Pancreas (tissue), 10 donors: ENCODE data around the gene ABCE1. TPM values are rescaled to one million over a fixed set of nuclear protein-coding genes. Genes with fewer than 3 reads are reported as not detected.
A peak's percentile ranks its signal among the peaks of the same experiment; 100 is the strongest.

Source experiments
- ATAC-seq, 4 donors: fragments of 200-7000 bp; cut with Tn5 transposase; one replicate each; pipeline versions ENCODE4 v1.8.0 to v1.9.1; 2020; ENCODE audit warnings: mild to moderate bottlenecking in 4 of 4, moderate library complexity in 4 of 4
- DNase-seq, 6 donors: peaks; one replicate each; pipeline ENCODE4 v3.0.0-alpha.2; 2020
- FAIRE-seq: peaks from 2 replicates; lab custom pipeline; 2012; peaks lifted over from hg19 to GRCh38; lab: Jason Lieb, UNC
- H3K27ac ChIP-seq, 4 donors: fragments of 200-600 bp; sonication (generic); 1 replicate in 3 of 4; 2 replicates in 1 of 4; pipeline versions ENCODE4 v1.5.0 to v1.8.0; 2020
- H3K27me3 ChIP-seq, 4 donors: fragments of 200-600 bp; one replicate each; pipeline ENCODE4 v1.8.0; 2021
- H3K36me3 ChIP-seq, 3 donors: fragments of 200-600 bp; sonication (generic) in 1 of 3; one replicate each; pipeline versions ENCODE4 v1.5.0 to v1.8.0; 2020 to 2021
- H3K4me1 ChIP-seq, 3 donors: fragments of 200-600 bp; one replicate each; pipeline ENCODE4 v1.8.0; 2021
- H3K4me3 ChIP-seq, 4 donors: fragments of 200-600 bp; sonication (generic) in 2 of 4; one replicate each; pipeline versions ENCODE4 v1.5.0 to v1.8.0; 2020 to 2021
- H3K9me3 ChIP-seq, 4 donors: fragments of 200-600 bp; one replicate each; pipeline ENCODE4 v1.8.0; 2021
- CTCF ChIP-seq, 4 donors: fragments of 200-600 bp; sonication (generic) in 3 of 4; IDR thresholded peaks; one replicate each; pipeline versions ENCODE4 v1.5.0 to v1.8.0; 2021; ENCODE audit warnings: antibody characterized with exemption in 4 of 4
- WGBS, 2 donors: extraction: QIAGEN DNeasy Blood & Tissue Kit; methylation state at CpG; one replicate each; pipeline ENCODE4 v1.1.7; 2013; 5-methylcytosine and 5-hydroxymethylcytosine counted together
- intact Hi-C, 3 donors: fragments of 100-400 bp; cut with DNase I; formaldehyde crosslinking; loops; one replicate each; pipeline versions ENCODE4 v1.11.1 to v1.14.2; 2022
- polyA plus RNA-seq, 2 donors: library from polyadenylated mRNA; stranded (reverse); fragments of 200-250 nt; gene quantifications; one replicate each; pipeline ENCODE4 v1.2.3, GENCODE V29; 2013
- total RNA-seq, 6 donors: library from RNA; stranded (reverse); fragmentation: NEBNext Ultra II Directional in 4 of 6; extraction: Animal tissue kit (Norgen Biotek cat#: 25700) in 4 of 6; gene quantifications; one replicate each; pipeline versions ENCODE4 v1.2.1 to v1.2.4, GENCODE V29; 2021 to 2023
- donor health status: healthy with polysubstance abuse.
- donor health status: DM: no; HTN: no; CAD: no; lungs with moderate emphysema.
- donor health status: DM: no; HTN: no; CAD: no.
- donor health status: control.
- donor health status: control.
- donor health status: Bipolar disorder and iron deficiency.
- donor health status: DM: yes; HTN: yes; CAD: no.
- donor health status: DM: no; HTN: no; CAD: no.
- donor health status: DM: no; HTN: no; CAD: no.
- donor health status: DM: yes; HTN: yes; CAD: no.

The ABCE1 gene
- total and polyA plus RNA-seq, 8 donors, result 9.6 to 51.8 (median 29.2) TPM

GRCh38 chr4:145083891-145084605 lies 14.1 kb upstream of the ABCE1 start:
- H3K9me3 ChIP-seq, result no peaks in the 10 kb centered on the region
- no peaks in the 10 kb centered on the region for H3K27me3 ChIP-seq
- H3K36me3 ChIP-seq, result peaks cover 0 to 5% (median 0%) of the 10 kb centered on the region in 3 donors
- H3K4me1 ChIP-seq, result no peaks in the 10 kb centered on the region
- FAIRE-seq, result no peak
- WGBS, 2 donors, result 95 to 98% methylated on average over 1 of the region's 1 CpG
- intact Hi-C loops, result no loop called here
- no peak for ATAC-seq
- no peak overlapping the region for H3K27ac ChIP-seq
- DNase-seq, result no peak
- TF ChIP-seq CTCF (IDR thresholded peaks at IDR 0.05), result no peak
- H3K4me3 ChIP-seq, result no peak overlapping the region

- Histone ChIP-seq H3K9me3 (no peaks in the 10 kb centered on the region), H3K27me3 (no peaks in the 10 kb centered on the region), H3K4me1 (no peaks in the 10 kb centered on the region), H3K27ac (no peak overlapping the region), H3K36me3 (no peaks in the 10 kb centered on the region), H3K4me3 (no peak overlapping the region)
- ATAC-seq (no peak), FAIRE-seq (peak; percentile 9), DNase-seq (no peak)
- 88 to 96% methylated on average over 1 of the region's 1 CpG for WGBS, 2 donors
- intact Hi-C loops, result no loop called here
- TF ChIP-seq CTCF (IDR thresholded peaks at IDR 0.05), result no peak
These were observed 7.7 kb upstream of the ABCE1 start for GRCh38 chr4:145090380-145090779.

- no peak for TF ChIP-seq CTCF (IDR thresholded peaks at IDR 0.05)
- 95 to 99% methylated on average over 2 of the region's 2 CpGs for WGBS, 2 donors
- Histone ChIP-seq H3K36me3 (no peaks in the 10 kb centered on the region), H3K4me1 (peaks cover 0 to 11% (median 8%) of the 10 kb centered on the region in 3 donors), H3K9me3 (no peaks in the 10 kb centered on the region), H3K27me3 (no peaks in the 10 kb centered on the region), H3K4me3 (no peak overlapping the region), H3K27ac (no peak overlapping the region)
- ATAC-seq, result no peak
- no peak for FAIRE-seq
- intact Hi-C loops, result no loop called here
- DNase-seq, result no peak
These were observed 4.5 kb upstream of the ABCE1 start for GRCh38 chr4:145093638-145094037.

- 4 to 7% methylated on average over 10 of the region's 10 CpGs for WGBS, 2 donors
- peaks cover 0 to 31% (median 12%) of the 10 kb centered on the region in 3 donors for H3K4me1 ChIP-seq
These were observed 735 bp upstream of the ABCE1 start for GRCh38 chr4:145097331-145097820.

More at GRCh38 chr4:145097331-145097820, 735 bp upstream of the ABCE1 start:
- H3K9me3 ChIP-seq, result no peaks in the 10 kb centered on the region
- ATAC-seq, result peak in 1 of 4 donors; percentile 2
- intact Hi-C loops, result no loop called here
- peak overlapping the region; percentile 74 to 81 (median 77) for H3K4me3 ChIP-seq
- no peaks in the 10 kb centered on the region for H3K27me3 ChIP-seq
- peak overlapping the region; percentile 92 to 95 (median 94) for H3K27ac ChIP-seq
- TF ChIP-seq CTCF (IDR thresholded peaks at IDR 0.05), result no peak
- no peak for FAIRE-seq
- DNase-seq, result no peak
- no peaks in the 10 kb centered on the region for H3K36me3 ChIP-seq
